ENCODE data around the gene ATAT1. TPM values are rescaled to one million over a fixed set of nuclear protein-coding genes. Genes with fewer than 3 reads are reported as not detected.

ATAT1 gene
- total and polyA plus RNA-seq, 2 of the 13 experiments (the other 11 are each of a cell fraction or from before 2014, with no cell fraction given): 9.2 to 23.6 TPM

DNA sequence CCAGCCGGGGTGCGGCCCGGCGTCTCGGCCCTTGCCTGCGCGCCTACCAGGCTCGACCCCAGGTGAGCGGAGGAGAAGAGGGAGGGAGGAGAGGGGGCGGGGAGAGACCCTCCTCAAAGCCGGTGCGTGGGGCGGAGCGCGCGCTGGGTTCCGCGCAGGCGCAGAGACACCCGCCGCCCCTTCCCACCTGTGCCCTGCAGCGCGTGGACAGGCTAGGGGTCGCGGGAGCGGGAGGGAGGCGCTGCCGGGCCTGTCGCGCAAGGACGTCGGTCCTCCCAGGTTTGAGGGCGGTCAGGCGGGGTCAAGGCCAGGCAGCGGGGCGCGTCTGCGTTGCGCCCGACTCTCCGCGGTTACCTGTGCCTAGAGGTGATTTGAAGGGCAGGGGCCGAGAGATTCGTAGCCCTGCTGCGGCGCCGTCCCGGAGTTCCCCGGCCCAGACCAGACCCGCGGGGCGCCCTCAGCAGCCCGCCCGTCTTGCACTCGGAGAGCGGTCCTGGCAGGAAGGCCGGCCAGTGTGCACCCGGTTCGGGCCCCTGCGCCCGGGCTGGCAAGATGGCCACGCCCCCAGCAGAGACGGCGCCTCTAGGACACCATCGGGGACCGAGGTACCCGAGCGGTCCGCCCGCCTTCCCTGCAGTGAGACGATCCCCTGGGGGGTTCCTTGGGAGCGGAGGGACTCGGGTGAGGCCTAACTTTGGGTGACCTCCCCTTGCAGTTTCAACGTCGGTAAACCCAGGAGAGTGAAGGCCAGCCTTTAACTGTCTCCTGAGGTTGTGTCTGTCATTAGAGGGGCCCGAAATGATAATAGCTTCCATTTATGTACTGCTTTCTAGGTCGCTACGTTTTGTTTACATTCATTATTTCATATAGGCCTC is 20.8 kb downstream of the ATAT1 start (continued):
- TF ChIP-seq, protein P1, sequence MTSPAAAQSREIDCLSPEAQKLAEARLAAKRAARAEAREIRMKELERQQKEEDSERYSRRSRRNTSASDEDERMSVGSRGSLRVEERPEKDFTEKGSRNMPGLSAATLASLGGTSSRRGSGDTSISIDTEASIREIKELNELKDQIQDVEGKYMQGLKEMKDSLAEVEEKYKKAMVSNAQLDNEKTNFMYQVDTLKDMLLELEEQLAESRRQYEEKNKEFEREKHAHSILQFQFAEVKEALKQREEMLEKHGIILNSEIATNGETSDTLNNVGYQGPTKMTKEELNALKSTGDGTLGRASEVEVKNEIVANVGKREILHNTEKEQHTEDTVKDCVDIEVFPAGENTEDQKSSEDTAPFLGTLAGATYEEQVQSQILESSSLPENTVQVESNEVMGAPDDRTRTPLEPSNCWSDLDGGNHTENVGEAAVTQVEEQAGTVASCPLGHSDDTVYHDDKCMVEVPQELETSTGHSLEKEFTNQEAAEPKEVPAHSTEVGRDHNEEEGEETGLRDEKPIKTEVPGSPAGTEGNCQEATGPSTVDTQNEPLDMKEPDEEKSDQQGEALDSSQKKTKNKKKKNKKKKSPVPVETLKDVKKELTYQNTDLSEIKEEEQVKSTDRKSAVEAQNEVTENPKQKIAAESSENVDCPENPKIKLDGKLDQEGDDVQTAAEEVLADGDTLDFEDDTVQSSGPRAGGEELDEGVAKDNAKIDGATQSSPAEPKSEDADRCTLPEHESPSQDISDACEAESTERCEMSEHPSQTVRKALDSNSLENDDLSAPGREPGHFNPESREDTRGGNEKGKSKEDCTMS (CRISPR knock-in tag; conservative IDR thresholded peaks at IDR 0.05): no peak
- TF ChIP-seq RFX3 (CRISPR knock-in tag; IDR thresholded peaks at IDR 0.05) (no peak), ASH2L (IDR thresholded peaks at IDR 0.05; ENCODE audit: insufficient read length, low read depth, low read length) (peak; percentile 81), KLF11 (CRISPR knock-in tag; IDR thresholded peaks at IDR 0.05) (no peak), GFI1 (CRISPR knock-in tag; IDR thresholded peaks at IDR 0.05; ENCODE audit: borderline replicate concordance) (peak; percentile 73; the same call in 1 of the 2 replicates), SMAD3 (CRISPR knock-in tag; IDR thresholded peaks at IDR 0.05) (peak; percentile 69; the same call in 1 of the 2 replicates), ONECUT2 (CRISPR knock-in tag; IDR thresholded peaks at IDR 0.05) (peak; percentile 21; the same call in 1 of the 2 replicates), RARG (CRISPR knock-in tag; IDR thresholded peaks at IDR 0.05; ENCODE audit: low read depth) (no peak), SAP130 (CRISPR knock-in tag; IDR thresholded peaks at IDR 0.05; ENCODE audit: low read depth) (peak; percentile 96), ZNF225 (CRISPR knock-in tag; IDR thresholded peaks at IDR 0.05) (peak; percentile 89), MTF1 (CRISPR knock-in tag; IDR thresholded peaks at IDR 0.05) (peak; percentile 96)
- TF ChIP-seq, protein P2, sequence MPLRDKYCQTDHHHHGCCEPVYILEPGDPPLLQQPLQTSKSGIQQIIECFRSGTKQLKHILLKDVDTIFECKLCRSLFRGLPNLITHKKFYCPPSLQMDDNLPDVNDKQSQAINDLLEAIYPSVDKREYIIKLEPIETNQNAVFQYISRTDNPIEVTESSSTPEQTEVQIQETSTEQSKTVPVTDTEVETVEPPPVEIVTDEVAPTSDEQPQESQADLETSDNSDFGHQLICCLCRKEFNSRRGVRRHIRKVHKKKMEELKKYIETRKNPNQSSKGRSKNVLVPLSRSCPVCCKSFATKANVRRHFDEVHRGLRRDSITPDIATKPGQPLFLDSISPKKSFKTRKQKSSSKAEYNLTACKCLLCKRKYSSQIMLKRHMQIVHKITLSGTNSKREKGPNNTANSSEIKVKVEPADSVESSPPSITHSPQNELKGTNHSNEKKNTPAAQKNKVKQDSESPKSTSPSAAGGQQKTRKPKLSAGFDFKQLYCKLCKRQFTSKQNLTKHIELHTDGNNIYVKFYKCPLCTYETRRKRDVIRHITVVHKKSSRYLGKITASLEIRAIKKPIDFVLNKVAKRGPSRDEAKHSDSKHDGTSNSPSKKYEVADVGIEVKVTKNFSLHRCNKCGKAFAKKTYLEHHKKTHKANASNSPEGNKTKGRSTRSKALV (CRISPR knock-in tag; IDR thresholded peaks at IDR 0.05): peak; percentile 96
- TF ChIP-seq, protein P3, sequence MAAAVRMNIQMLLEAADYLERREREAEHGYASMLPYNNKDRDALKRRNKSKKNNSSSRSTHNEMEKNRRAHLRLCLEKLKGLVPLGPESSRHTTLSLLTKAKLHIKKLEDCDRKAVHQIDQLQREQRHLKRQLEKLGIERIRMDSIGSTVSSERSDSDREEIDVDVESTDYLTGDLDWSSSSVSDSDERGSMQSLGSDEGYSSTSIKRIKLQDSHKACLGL (CRISPR knock-in tag; IDR thresholded peaks at IDR 0.05): peak; percentile 97
- TF ChIP-seq, protein P4, sequence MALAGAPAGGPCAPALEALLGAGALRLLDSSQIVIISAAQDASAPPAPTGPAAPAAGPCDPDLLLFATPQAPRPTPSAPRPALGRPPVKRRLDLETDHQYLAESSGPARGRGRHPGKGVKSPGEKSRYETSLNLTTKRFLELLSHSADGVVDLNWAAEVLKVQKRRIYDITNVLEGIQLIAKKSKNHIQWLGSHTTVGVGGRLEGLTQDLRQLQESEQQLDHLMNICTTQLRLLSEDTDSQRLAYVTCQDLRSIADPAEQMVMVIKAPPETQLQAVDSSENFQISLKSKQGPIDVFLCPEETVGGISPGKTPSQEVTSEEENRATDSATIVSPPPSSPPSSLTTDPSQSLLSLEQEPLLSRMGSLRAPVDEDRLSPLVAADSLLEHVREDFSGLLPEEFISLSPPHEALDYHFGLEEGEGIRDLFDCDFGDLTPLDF (CRISPR knock-in tag; IDR thresholded peaks at IDR 0.05): peak; percentile 87
- TF ChIP-seq, protein P5, sequence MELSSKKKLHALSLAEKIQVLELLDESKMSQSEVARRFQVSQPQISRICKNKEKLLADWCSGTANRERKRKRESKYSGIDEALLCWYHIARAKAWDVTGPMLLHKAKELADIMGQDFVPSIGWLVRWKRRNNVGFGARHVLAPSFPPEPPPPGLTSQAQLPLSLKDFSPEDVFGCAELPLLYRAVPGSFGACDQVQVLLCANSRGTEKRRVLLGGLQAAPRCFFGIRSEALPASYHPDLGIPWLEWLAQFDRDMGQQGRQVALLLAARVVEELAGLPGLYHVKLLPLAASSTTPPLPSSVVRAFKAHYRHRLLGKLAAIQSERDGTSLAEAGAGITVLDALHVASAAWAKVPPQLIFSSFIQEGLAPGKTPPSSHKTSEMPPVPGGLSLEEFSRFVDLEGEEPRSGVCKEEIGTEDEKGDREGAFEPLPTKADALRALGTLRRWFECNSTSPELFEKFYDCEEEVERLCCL (CRISPR knock-in tag; IDR thresholded peaks at IDR 0.05; ENCODE audit: borderline replicate concordance): peak; percentile 96; the same call in 1 of the 2 replicates
- TF ChIP-seq, protein P6, sequence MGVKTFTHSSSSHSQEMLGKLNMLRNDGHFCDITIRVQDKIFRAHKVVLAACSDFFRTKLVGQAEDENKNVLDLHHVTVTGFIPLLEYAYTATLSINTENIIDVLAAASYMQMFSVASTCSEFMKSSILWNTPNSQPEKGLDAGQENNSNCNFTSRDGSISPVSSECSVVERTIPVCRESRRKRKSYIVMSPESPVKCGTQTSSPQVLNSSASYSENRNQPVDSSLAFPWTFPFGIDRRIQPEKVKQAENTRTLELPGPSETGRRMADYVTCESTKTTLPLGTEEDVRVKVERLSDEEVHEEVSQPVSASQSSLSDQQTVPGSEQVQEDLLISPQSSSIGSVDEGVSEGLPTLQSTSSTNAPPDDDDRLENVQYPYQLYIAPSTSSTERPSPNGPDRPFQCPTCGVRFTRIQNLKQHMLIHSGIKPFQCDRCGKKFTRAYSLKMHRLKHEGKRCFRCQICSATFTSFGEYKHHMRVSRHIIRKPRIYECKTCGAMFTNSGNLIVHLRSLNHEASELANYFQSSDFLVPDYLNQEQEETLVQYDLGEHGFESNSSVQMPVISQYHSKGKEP (CRISPR knock-in tag; IDR thresholded peaks at IDR 0.05): peak; percentile 66
